ENCODE results near the gene SOX4. TPM values are rescaled to one million over a fixed set of nuclear protein-coding genes. Genes with fewer than 3 reads are reported as not detected.

SOX4 gene
- total and polyA plus RNA-seq, 2 donors (not counting 3 experiments of a cell fraction or from before 2014, with no cell fraction given), result 20.4 to 121 TPM

- no peaks in the 10 kb centered on the region for H4K20me1 ChIP-seq (replicated peaks; ENCODE audit: control insufficient read depth, extremely low read depth, insufficient read depth, low read length)
- no peaks in the 10 kb centered on the region for H3K4me1 ChIP-seq (ENCODE audit: control insufficient read depth, extremely low read depth, insufficient read depth, low read length)
- no peaks in the 10 kb centered on the region for H3K9me3 ChIP-seq (replicated peaks; ENCODE audit: control insufficient read depth, insufficient read depth, low read length)
- H3K4me3 ChIP-seq (replicated peaks in 1 of 3; ENCODE audit: insufficient read depth in 1 of 3, low read depth in 1 of 3, low read length in 3 of 3), result no peak overlapping the region
- CTCF ChIA-PET, result interaction anchor here (1.1 kb wide), 1 partner anchor 11 kb away, joined by 3 read pairs; no protein-coding TSS in a partner anchor
- no peak overlapping the region for H3K27ac ChIP-seq (ENCODE audit: insufficient read depth, low read depth, low read length)
- no peak overlapping the region for H3K4me2 ChIP-seq (ENCODE audit: insufficient read depth, low read length)
- H3K27me3 ChIP-seq (ENCODE audit: control insufficient read depth in 2 of 2, insufficient read depth in 2 of 2, low read length in 2 of 2), result no peaks in the 10 kb centered on the region
- POLR2A ChIA-PET, result no interaction called here
- no peak overlapping the region for H3K9ac ChIP-seq (replicated peaks; ENCODE audit: extremely low read depth, insufficient read depth, low read length)
- no TSS peak for BruUV-seq (replicated peaks)
- intact Hi-C loops (cut with micrococcal nuclease), result no loop called here
- DNase-seq (ENCODE audit: low read depth, low spot score) (no peak), FAIRE-seq (no peak)
- H3K79me2 ChIP-seq (ENCODE audit: control insufficient read depth, insufficient read depth, low read length), result no peaks in the 10 kb centered on the region
- no peaks in the 10 kb centered on the region for H3K9me1 ChIP-seq (replicated peaks; ENCODE audit: control insufficient read depth, extremely low read depth, insufficient read depth, low read length)
- H3K36me3 ChIP-seq (ENCODE audit: control insufficient read depth in 2 of 2, extremely low read depth in 1 of 2, insufficient read depth in 2 of 2, low read length in 2 of 2), result no peaks in the 10 kb centered on the region
- H2AFZ ChIP-seq (ENCODE audit: low read depth, low read length), result no peak overlapping the region
- no peak for TF ChIP-seq MYC (IDR thresholded peaks at IDR 0.05; ENCODE audit: low read depth, low read length)
- no peak for TF ChIP-seq EZH2 (IDR thresholded peaks at IDR 0.05; ENCODE audit: borderline replicate concordance, low read depth, low read length, severe bottlenecking)
- no peak for TF ChIP-seq MAX (IDR thresholded peaks at IDR 0.05; ENCODE audit: insufficient read depth, insufficient read length)
- TF ChIP-seq CTCF (IDR thresholded peaks at IDR 0.05; ENCODE audit: extremely low read depth in 1 of 2, insufficient read depth in 1 of 2, low read depth in 1 of 2, low read length in 2 of 2), result no peak
- TF ChIP-seq FOS (IDR thresholded peaks at IDR 0.05; ENCODE audit: borderline replicate concordance, insufficient read depth, low read length), result no peak
- no peak for TF ChIP-seq GATA2 (IDR thresholded peaks at IDR 0.05; ENCODE audit: insufficient read depth, insufficient read length, low read depth, low read length)
- no peak for TF ChIP-seq POLR2A (IDR thresholded peaks at IDR 0.05; ENCODE audit: low read depth, low read length)
- TF ChIP-seq JUN (IDR thresholded peaks at IDR 0.05; ENCODE audit: borderline replicate concordance, insufficient read depth, insufficient read length, low read depth), result no peak
- TF ChIP-seq POLR2AphosphoS5 (IDR thresholded peaks at IDR 0.05; ENCODE audit: insufficient read depth, low read depth, low read length), result no peak
- dilution Hi-C loops (cut with MboI; ENCODE audit: extremely low pct_ligation_motif_present, low sequenced_read_pairs), result no loop called here
Observed at GRCh38 chr6:21578523-21578922, 15.0 kb upstream of the SOX4 start.

All from endothelial cell of umbilical vein (primary cell).